ENCODE results near the gene ZNF780B.
"Not testable (repeated sequence)": the region's sequence is repeated elsewhere in the genome, so short reads cannot be mapped to it uniquely, and the experiment has no call there.

The ZNF780B gene

GRCh38 chr19:40038047-40038446 is 18.0 kb downstream of the ZNF780B start:
- not testable (repeated sequence) for DNase-seq (ENCODE audit: low read depth in 3 of 3)

- no peak for DNase-seq (ENCODE audit: low read depth in 3 of 3)
Measured at GRCh38 chr19:40035996-40036395, 20.0 kb downstream of the ZNF780B start.

GRCh38 chr19:40033989-40034560 is 22.0 kb downstream of the ZNF780B start:
- no peak for DNase-seq (ENCODE audit: low read depth in 3 of 3)

GRCh38 chr19:40026597-40026970 is 29.4 kb downstream of the ZNF780B start:
- no peak for DNase-seq (ENCODE audit: low read depth in 3 of 3)

GRCh38 chr19:40025938-40026596 is 30.0 kb downstream of the ZNF780B start:
- DNase-seq (ENCODE audit: low read depth in 3 of 3): no peak

GRCh38 chr19:40023969-40024368 is 32.1 kb downstream of the ZNF780B start:
- no peak for DNase-seq (ENCODE audit: low read depth in 3 of 3)

- no peak for DNase-seq (ENCODE audit: low read depth in 3 of 3)
Measured at GRCh38 chr19:40013991-40014390, 42.0 kb downstream of the ZNF780B start.

- no peak for DNase-seq (ENCODE audit: low read depth in 3 of 3)
Measured at GRCh38 chr19:40009674-40010073, 46.4 kb downstream of the ZNF780B start.

GRCh38 chr19:40006273-40006691 is 49.7 kb downstream of the ZNF780B start:
- DNase-seq (ENCODE audit: low read depth in 3 of 3): no peak

- no peak for DNase-seq (ENCODE audit: low read depth in 3 of 3)
Measured at GRCh38 chr19:40005691-40006272, 50.2 kb downstream of the ZNF780B start.

GRCh38 chr19:39998501-39998900 is 57.5 kb downstream of the ZNF780B start:
- DNase-seq (ENCODE audit: low read depth in 3 of 3): no peak

GRCh38 chr19:39997638-39998216 is 58.3 kb downstream of the ZNF780B start:
- peak; percentile 3 to 40 (median 20) for DNase-seq (ENCODE audit: low read depth in 3 of 3)

GRCh38 chr19:39996811-39997637 is 59.0 kb downstream of the ZNF780B start, which contains the start of gene ZNF546:
Gene ZNF546, plus strand, starts transcription at chr19:39997060. Its CDS starts 1,267 bp downstream, at chr19:39998327.
- peak; percentile 80 to 86 (median 86) for DNase-seq (ENCODE audit: low read depth in 3 of 3)

GRCh38 chr19:39996218-39996810 is 59.7 kb downstream of the ZNF780B start:
- DNase-seq (ENCODE audit: low read depth in 3 of 3): peak; percentile 23 to 34 (median 29)

GRCh38 chr19:39995794-39996193 is 60.2 kb downstream of the ZNF780B start:
- DNase-seq (ENCODE audit: low read depth in 3 of 3): no peak

- no peak for DNase-seq (ENCODE audit: low read depth in 3 of 3)
Measured at GRCh38 chr19:39994361-39994760, 61.7 kb downstream of the ZNF780B start.

- no peak for DNase-seq (ENCODE audit: low read depth in 3 of 3)
Measured at GRCh38 chr19:39993605-39994004, 62.4 kb downstream of the ZNF780B start.

GRCh38 chr19:39987596-39987995 is 68.4 kb downstream of the ZNF780B start:
- no peak for DNase-seq (ENCODE audit: low read depth in 3 of 3)

GRCh38 chr19:39987167-39987566 is 68.9 kb downstream of the ZNF780B start:
- no peak for DNase-seq (ENCODE audit: low read depth in 3 of 3)

- no peak for DNase-seq (ENCODE audit: low read depth in 3 of 3)
Measured at GRCh38 chr19:39986643-39987042, 69.4 kb downstream of the ZNF780B start.

- DNase-seq (ENCODE audit: low read depth in 3 of 3): no peak
Measured at GRCh38 chr19:39983695-39984300, 72.2 kb downstream of the ZNF780B start.
